Mucosa of stomach (tissue), 1 donor: Measurements from ENCODE around the gene CENPP.
"Not testable (repeated sequence)": the region's sequence is repeated elsewhere in the genome, so short reads cannot be mapped to it uniquely, and the experiment has no call there.

Experiments
- H3K27me3 ChIP-seq: one replicate; pipeline ENCODE4 v1.7.0; 2013; ENCODE audit warnings: mild to moderate bottlenecking, low read length; ENCODE audit not compliant: control insufficient read depth, insufficient read depth
- H3K36me3 ChIP-seq: one replicate; pipeline ENCODE4 v1.7.0; 2013; ENCODE audit warnings: low read length; ENCODE audit not compliant: control insufficient read depth, insufficient read depth
- H3K4me1 ChIP-seq: one replicate; pipeline ENCODE4 v1.7.0; 2013; ENCODE audit warnings: mild to moderate bottlenecking, low read length; ENCODE audit not compliant: control insufficient read depth, insufficient read depth
- H3K4me3 ChIP-seq: one replicate; pipeline ENCODE4 v1.7.0; 2013; ENCODE audit warnings: low read length
- H3K9ac ChIP-seq: one replicate; pipeline ENCODE4 v1.7.0; 2013; ENCODE audit warnings: mild to moderate bottlenecking, low read length, moderate library complexity
- H3K9me3 ChIP-seq: one replicate; pipeline ENCODE4 v1.7.0; 2013; ENCODE audit warnings: mild to moderate bottlenecking, low read length, moderate library complexity; ENCODE audit not compliant: control insufficient read depth
- donor health status: Pancreatic carcinoma.

Gene CENPP

DNA sequence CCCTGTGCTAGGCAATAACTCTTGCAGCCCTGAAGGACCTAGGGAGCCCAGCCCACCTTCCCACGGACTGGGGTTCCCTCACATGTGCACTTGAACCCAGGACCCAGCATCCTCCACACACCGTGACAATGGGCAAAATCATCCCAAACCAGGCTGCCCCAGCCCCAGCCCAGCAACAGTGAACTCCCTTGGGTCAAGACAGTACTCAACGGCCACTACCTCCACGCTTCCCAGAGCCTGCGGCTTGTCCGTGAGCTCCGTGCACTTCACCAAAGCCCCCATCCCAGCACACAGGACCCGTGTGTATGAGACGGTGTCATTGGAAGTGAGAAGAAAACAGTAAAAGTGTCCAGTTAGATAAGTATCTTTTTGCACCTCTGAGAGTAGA is 288.4 kb downstream of the CENPP start:
- H3K9me3 ChIP-seq = no peaks in the 10 kb centered on the region
- no peak overlapping the region for H3K4me3 ChIP-seq
- H3K9ac ChIP-seq = no peak overlapping the region
- H3K4me1 ChIP-seq = peaks cover 21% of the 10 kb centered on the region
- peaks cover 12% of the 10 kb centered on the region for H3K36me3 ChIP-seq
- no peaks in the 10 kb centered on the region for H3K27me3 ChIP-seq

- Histone ChIP-seq H3K36me3 (peaks cover 12% of the 10 kb centered on the region), H3K4me3 (no peak overlapping the region), H3K4me1 (peaks cover 18% of the 10 kb centered on the region), H3K9ac (no peak overlapping the region), H3K27me3 (no peaks in the 10 kb centered on the region), H3K9me3 (no peaks in the 10 kb centered on the region)
Measured at GRCh38 chr9:92614763-92615461, 289.2 kb downstream of the CENPP start.

GRCh38 chr9:92615790-92616189 is 290.0 kb downstream of the CENPP start:
- peaks cover 12% of the 10 kb centered on the region for H3K36me3 ChIP-seq
- H3K4me3 ChIP-seq = no peak overlapping the region
- peaks cover 18% of the 10 kb centered on the region for H3K4me1 ChIP-seq
- H3K9ac ChIP-seq = no peak overlapping the region
- H3K27me3 ChIP-seq = no peaks in the 10 kb centered on the region
- no peaks in the 10 kb centered on the region for H3K9me3 ChIP-seq

- Histone ChIP-seq H3K9me3 (no peaks in the 10 kb centered on the region), H3K4me3 (no peak overlapping the region), H3K27me3 (no peaks in the 10 kb centered on the region), H3K4me1 (peaks cover 16% of the 10 kb centered on the region), H3K36me3 (peaks cover 12% of the 10 kb centered on the region), H3K9ac (no peak overlapping the region)
Measured at GRCh38 chr9:92616199-92616641, 290.5 kb downstream of the CENPP start.

- H3K4me1 ChIP-seq = peaks cover 14% of the 10 kb centered on the region
- no peaks in the 10 kb centered on the region for H3K9me3 ChIP-seq
- no peak overlapping the region for H3K9ac ChIP-seq
- H3K36me3 ChIP-seq = peaks cover 12% of the 10 kb centered on the region
- H3K27me3 ChIP-seq = no peaks in the 10 kb centered on the region
- no peak overlapping the region for H3K4me3 ChIP-seq
Measured at GRCh38 chr9:92616655-92617111, 290.9 kb downstream of the CENPP start.

DNA sequence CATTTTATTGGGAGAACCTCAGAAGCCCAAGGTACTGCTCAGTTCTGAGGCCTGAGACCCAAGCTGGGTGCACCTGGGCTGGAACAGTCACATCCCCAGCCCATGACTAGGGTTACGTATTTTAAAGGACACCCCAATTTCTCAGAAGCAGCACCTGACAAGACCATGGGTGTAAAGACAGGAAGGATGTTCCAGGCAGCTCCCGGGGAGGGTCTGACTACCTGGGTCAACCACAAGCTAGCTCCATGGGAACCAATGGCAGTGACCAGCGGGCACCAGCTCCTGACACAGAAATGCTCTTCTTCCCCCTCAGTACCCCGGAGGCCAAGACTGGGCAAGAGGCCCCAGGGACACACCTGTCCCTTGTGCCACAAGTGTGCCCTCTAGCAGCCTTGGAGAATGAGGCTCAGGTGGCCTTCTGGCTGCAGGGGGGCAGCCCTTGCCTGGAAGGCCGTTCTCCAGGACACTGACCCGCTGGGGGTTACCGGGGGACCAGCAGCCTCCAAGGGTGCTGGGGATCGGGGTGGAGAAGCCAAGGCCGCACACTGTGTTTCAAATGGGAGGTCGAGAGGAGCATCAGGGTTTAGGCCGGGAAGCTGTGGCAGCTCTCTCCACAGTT is 291.6 kb downstream of the CENPP start:
- no peak overlapping the region for H3K9ac ChIP-seq
- H3K27me3 ChIP-seq = no peaks in the 10 kb centered on the region
- no peaks in the 10 kb centered on the region for H3K9me3 ChIP-seq
- H3K36me3 ChIP-seq = peaks cover 12% of the 10 kb centered on the region
- peaks cover 14% of the 10 kb centered on the region for H3K4me1 ChIP-seq
- H3K4me3 ChIP-seq = no peak overlapping the region

GRCh38 chr9:92617951-92618510 is 292.3 kb downstream of the CENPP start:
- H3K4me3 ChIP-seq = no peak overlapping the region
- no peaks in the 10 kb centered on the region for H3K9me3 ChIP-seq
- H3K9ac ChIP-seq = no peak overlapping the region
- H3K4me1 ChIP-seq = peaks cover 14% of the 10 kb centered on the region
- peaks cover 12% of the 10 kb centered on the region for H3K36me3 ChIP-seq
- H3K27me3 ChIP-seq = no peaks in the 10 kb centered on the region

DNA sequence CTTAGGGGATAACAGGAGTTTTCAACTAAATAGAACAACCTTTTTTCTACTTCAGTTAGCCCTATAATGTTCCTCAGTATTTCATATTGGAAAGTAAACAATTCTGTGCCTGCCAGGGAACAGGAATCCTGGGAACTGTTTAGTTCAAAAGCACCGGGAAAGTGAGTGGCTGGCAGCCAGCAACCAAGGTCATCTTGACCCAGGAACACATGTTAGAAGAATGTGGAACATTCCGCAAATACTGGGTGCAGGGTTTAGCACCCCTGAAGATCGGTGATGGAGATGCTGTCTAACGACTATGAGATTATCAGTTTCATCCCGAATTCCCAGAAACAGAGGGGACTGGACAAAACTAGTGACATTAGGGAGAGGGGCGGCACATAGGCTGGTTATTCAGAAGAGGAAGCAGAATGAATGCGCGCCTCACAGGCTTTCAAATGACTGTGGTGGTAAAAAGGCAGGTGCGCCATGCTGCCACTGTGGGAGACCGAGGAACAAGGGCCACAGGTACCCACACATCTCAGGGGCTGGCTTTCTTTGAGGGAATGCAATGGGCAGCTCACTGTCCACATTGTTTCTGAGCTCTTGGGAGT is 293.0 kb downstream of the CENPP start:
- Histone ChIP-seq H3K36me3 (peaks cover 12% of the 10 kb centered on the region), H3K4me1 (peaks cover 14% of the 10 kb centered on the region), H3K9me3 (no peaks in the 10 kb centered on the region), H3K4me3 (no peak overlapping the region), H3K27me3 (no peaks in the 10 kb centered on the region), H3K9ac (no peak overlapping the region)

DNA sequence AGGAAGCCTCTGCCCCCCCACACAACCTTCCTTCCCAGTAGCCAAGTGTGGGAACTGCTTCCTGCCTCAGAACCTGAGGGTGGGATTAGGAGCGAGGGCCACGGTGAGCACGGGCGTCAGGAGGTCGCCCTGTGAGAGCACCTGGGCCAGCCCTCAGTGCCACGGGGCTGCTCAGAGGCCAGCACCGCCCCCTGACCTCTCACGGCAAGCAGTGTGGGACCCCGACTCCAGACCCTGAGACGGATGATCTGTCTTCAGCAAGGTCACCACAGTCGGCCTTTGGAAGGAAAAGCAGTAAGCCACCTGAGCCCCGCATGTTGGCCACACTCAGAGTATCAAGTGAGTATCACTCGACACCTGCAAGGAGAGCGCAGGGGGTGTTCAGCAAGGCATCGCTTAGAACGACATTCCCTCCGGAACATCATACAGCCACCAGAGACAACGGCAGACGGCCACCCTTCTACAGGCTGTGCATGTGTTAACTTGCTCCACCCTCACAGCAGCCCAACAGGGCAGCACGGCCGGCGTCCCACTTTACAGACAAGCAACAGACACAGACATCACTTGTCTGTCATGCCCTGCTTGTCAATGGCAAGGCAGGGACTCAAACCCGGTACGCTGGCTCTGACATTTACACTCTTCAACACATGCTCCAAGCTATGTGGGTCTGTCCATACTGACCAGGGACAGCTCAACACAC is 294.0 kb downstream of the CENPP start:
- Histone ChIP-seq H3K27me3 (no peaks in the 10 kb centered on the region), H3K4me1 (peaks cover 14% of the 10 kb centered on the region), H3K4me3 (no peak overlapping the region), H3K36me3 (peaks cover 12% of the 10 kb centered on the region), H3K9me3 (no peaks in the 10 kb centered on the region), H3K9ac (no peak overlapping the region)

GRCh38 chr9:92620845-92621244 is 295.1 kb downstream of the CENPP start:
- H3K9ac ChIP-seq = no peak overlapping the region
- no peaks in the 10 kb centered on the region for H3K9me3 ChIP-seq
- no peaks in the 10 kb centered on the region for H3K27me3 ChIP-seq
- no peak overlapping the region for H3K4me3 ChIP-seq
- peaks cover 14% of the 10 kb centered on the region for H3K4me1 ChIP-seq
- peaks cover 12% of the 10 kb centered on the region for H3K36me3 ChIP-seq

DNA sequence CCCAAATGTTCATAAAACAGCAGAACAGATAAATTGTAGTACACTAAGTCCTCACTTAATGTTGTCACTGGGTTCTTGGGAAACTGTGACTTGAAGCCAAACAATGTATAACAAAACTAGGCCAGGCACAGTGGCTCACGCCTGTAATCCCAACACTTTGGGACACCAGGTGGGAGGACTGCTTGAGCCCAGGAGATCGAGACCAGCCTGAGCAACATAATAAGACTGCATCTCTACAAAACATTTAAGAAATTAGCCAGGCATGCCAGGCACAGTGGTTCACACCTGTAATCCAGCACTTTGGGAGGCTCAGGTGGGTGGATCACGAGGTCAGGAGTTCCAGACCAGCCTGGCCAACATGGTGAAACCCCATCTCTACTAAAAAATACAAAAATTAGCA is 298.2 kb downstream of the CENPP start:
- H3K36me3 ChIP-seq, H3K9ac ChIP-seq, H3K9me3 ChIP-seq, H3K4me3 ChIP-seq, H3K4me1 ChIP-seq, H3K27me3 ChIP-seq: not testable (repeated sequence)

- Histone ChIP-seq H3K4me1 (no peaks in the 10 kb centered on the region), H3K4me3 (no peak overlapping the region), H3K27me3 (no peaks in the 10 kb centered on the region), H3K9me3 (no peaks in the 10 kb centered on the region), H3K36me3 (no peaks in the 10 kb centered on the region), H3K9ac (no peak overlapping the region)
Measured at GRCh38 chr9:92626484-92626883, 300.7 kb downstream of the CENPP start.
